GM12878 (cell line): Measurements from ENCODE around the gene ABCA7. TPM values are rescaled to one million over a fixed set of nuclear protein-coding genes. Genes with fewer than 3 reads are reported as not detected.

Source experiments
- BACH1 ChIP-seq: fragments of 450-650 bp; IDR thresholded peaks from 2 replicates; pipeline ENCODE4 v1.6.1; 2017; ENCODE audit warnings: mild to moderate bottlenecking, borderline replicate concordance
- BMI1 ChIP-seq: fragments of 450-650 bp; IDR thresholded peaks from 2 replicates; pipeline ENCODE4 v1.6.1; 2016; ENCODE audit warnings: mild to moderate bottlenecking, moderate library complexity, borderline replicate concordance
- CHD2 ChIP-seq: IDR thresholded peaks from 2 replicates; pipeline ENCODE4 v1.6.1; 2011; ENCODE audit warnings: low read depth, low read length, improper control_type of control experiment, borderline replicate concordance
- EGR1 ChIP-seq, 2 experiments: IDR thresholded peaks; 1 replicate in 1 of 2; 2 replicates in 1 of 2; pipeline ENCODE4 v1.6.1; 2011 to 2012; ENCODE audit warnings: low read depth in 2 of 2, low read length in 2 of 2, borderline replicate concordance in 1 of 2, mild to moderate bottlenecking in 1 of 2, moderate library complexity in 1 of 2
- IRF4 ChIP-seq: IDR thresholded peaks from 2 replicates; pipeline ENCODE4 v1.6.1; 2011; ENCODE audit warnings: low read depth, low read length
- MYB ChIP-seq: fragments of 150-350 bp; IDR thresholded peaks from 2 replicates; pipeline ENCODE4 v1.6.1; 2014; ENCODE audit warnings: mild to moderate bottlenecking, low read depth, low read length, borderline replicate concordance
- NR2C2 ChIP-seq: IDR thresholded peaks from 2 replicates; pipeline ENCODE4 v1.6.1; 2011; ENCODE audit warnings: borderline replicate concordance, low read depth; ENCODE audit not compliant: control insufficient read depth, insufficient read length
- NRF1 ChIP-seq: conservative IDR thresholded peaks from 2 replicates; pipeline ENCODE4 v1.6.1; 2011; ENCODE audit warnings: mild to moderate bottlenecking, low read depth, low read length, improper control_type of control experiment
- POLR2A ChIP-seq: IDR thresholded peaks from 2 replicates; pipeline ENCODE4 v1.6.1; 2011; ENCODE audit warnings: low read depth, mild to moderate bottlenecking, low read length
- SMAD1 ChIP-seq: fragments of 450-650 bp; IDR thresholded peaks from 2 replicates; pipeline ENCODE4 v1.6.1; 2018; ENCODE audit warnings: mild to moderate bottlenecking, low read depth; ENCODE audit not compliant: partially characterized antibody
- SMC3 ChIP-seq: IDR thresholded peaks from 2 replicates; pipeline ENCODE4 v1.6.1; 2011; ENCODE audit warnings: low read length, improper control_type of control experiment, borderline replicate concordance
- SP1 ChIP-seq: IDR thresholded peaks from one replicate; pipeline ENCODE4 v1.6.1; 2011; ENCODE audit warnings: low read depth, low read length
- SRF ChIP-seq, 2 experiments: IDR thresholded peaks; 2 replicates each; pipeline ENCODE4 v1.6.1; 2011; ENCODE audit warnings: low read depth in 2 of 2, low read length in 2 of 2, mild to moderate bottlenecking in 1 of 2, moderate library complexity in 1 of 2
- STAT3 ChIP-seq: IDR thresholded peaks from 2 replicates; pipeline ENCODE4 v1.6.1; 2011; ENCODE audit warnings: low read depth, low read length, improper control_type of control experiment
- ZNF24 ChIP-seq: fragments of 450-650 bp; IDR thresholded peaks from 2 replicates; pipeline ENCODE4 v1.6.1; 2017; ENCODE audit warnings: antibody characterized with exemption, mild to moderate bottlenecking
- polyA plus RNA-seq, 11 experiments: library from polyadenylated mRNA; depleted of rRNA in 4 of 11; unstranded in 6 of 11; stranded (reverse) in 5 of 11; fragments of >200 nt; fragmentation: Nextera tagmentation in 4 of 11; fragmentation: Illumina TruSeq in 1 of 11; extraction: Ambion mirVana in 4 of 11; extraction: Trizol in 1 of 11; gene quantifications; 1 replicate in 1 of 11; 2 replicates in 10 of 11; pipeline versions ENCODE4 v1.2.1 to v1.2.3, GENCODE V29; 2011 to 2016; ENCODE audit warnings: inconsistent platforms in 2 of 11, missing spikeins in 2 of 11, low read depth in 1 of 11
- total RNA-seq, 4 experiments: library from RNA; depleted of rRNA in 3 of 4; stranded (reverse); fragments of >200 nt in 3 of 4; fragmentation: Illumina TruSeq in 1 of 4; extraction: Trizol in 1 of 4; gene quantifications; 2 replicates each; pipeline versions ENCODE4 v1.2.1 to v1.2.3, GENCODE V29; 2013 to 2021
- TF ChIP-seq, protein P1 (sequence below): IDR thresholded peaks from 2 replicates; pipeline ENCODE4 v1.6.1; 2012; ENCODE audit warnings: low read depth, low read length, improper control_type of control experiment
- TF ChIP-seq, protein P2 (sequence below): fragments of 450-650 bp; formaldehyde crosslinking; IDR thresholded peaks from 2 replicates; pipeline ENCODE4 v1.4.0; 2020; ENCODE audit warnings: mild to moderate bottlenecking, moderate library complexity
- TF ChIP-seq, protein P3 (sequence below): fragments of 450-650 bp; IDR thresholded peaks from 2 replicates; pipeline ENCODE4 v1.6.1; 2017; ENCODE audit warnings: mild to moderate bottlenecking, moderate library complexity
- TF ChIP-seq, protein P4 (sequence below): fragments of 450-650 bp; IDR thresholded peaks from 2 replicates; pipeline ENCODE4 v1.6.1; 2017; ENCODE audit warnings: borderline replicate concordance

Gene ABCA7
- total and polyA plus RNA-seq, 10 of the 15 experiments (the other 5 are each of a cell fraction or from before 2014, with no cell fraction given): 1.0 to 49.5 (median 14.8) TPM

DNA sequence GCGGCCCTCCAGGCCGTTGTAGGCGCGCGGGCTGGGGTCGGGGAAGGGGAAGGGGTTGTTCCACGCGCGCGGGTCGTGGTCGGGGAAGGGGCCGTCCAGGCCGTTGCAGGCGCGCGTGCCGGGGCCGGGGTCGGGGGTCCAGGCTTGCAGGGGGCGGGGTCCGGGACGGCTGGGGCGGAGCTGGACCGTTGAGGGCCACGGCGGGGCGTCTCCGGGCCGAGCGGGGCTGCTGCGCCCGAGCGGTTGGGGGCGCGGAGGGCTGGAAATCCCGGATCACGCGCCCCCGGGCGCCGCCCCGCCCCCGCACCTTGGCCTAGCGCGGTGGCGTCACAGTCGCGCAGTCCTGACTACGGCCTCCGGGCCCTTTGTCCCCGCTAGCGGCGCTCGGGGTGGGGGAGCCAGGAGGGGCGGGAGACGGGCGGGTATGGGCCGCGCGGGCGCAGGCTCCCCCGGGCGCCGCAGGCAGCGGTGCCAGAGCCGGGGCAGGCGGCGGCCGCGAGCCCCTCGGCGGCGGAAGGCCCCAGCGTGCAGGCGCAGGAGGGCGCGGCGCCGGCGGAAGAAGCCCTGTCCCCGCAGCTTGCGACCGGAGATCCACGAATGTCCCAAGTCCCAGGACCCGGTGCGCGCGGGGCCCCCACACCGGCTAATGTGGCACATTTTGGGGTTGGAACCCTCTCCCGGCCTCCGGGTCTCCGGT is 64.6 kb downstream of the ABCA7 start (continued):
- TF ChIP-seq CHD2: no peak
- TF ChIP-seq SRF (IDR thresholded peaks at IDR 0.05; ENCODE audit: low read depth in 2 of 2, low read length in 2 of 2): 0 out of 4 replicates have a peak, but pooled peaks of 1 of the 2 experiments have one; percentile 24
- TF ChIP-seq SMAD1: no peak
- peak; percentile 22; the same call in 1 of the 2 replicates for TF ChIP-seq POLR2A
- TF ChIP-seq, protein P1, sequence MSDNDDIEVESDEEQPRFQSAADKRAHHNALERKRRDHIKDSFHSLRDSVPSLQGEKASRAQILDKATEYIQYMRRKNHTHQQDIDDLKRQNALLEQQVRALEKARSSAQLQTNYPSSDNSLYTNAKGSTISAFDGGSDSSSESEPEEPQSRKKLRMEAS: no peak
- TF ChIP-seq NRF1: no peak
- TF ChIP-seq, protein P2, sequence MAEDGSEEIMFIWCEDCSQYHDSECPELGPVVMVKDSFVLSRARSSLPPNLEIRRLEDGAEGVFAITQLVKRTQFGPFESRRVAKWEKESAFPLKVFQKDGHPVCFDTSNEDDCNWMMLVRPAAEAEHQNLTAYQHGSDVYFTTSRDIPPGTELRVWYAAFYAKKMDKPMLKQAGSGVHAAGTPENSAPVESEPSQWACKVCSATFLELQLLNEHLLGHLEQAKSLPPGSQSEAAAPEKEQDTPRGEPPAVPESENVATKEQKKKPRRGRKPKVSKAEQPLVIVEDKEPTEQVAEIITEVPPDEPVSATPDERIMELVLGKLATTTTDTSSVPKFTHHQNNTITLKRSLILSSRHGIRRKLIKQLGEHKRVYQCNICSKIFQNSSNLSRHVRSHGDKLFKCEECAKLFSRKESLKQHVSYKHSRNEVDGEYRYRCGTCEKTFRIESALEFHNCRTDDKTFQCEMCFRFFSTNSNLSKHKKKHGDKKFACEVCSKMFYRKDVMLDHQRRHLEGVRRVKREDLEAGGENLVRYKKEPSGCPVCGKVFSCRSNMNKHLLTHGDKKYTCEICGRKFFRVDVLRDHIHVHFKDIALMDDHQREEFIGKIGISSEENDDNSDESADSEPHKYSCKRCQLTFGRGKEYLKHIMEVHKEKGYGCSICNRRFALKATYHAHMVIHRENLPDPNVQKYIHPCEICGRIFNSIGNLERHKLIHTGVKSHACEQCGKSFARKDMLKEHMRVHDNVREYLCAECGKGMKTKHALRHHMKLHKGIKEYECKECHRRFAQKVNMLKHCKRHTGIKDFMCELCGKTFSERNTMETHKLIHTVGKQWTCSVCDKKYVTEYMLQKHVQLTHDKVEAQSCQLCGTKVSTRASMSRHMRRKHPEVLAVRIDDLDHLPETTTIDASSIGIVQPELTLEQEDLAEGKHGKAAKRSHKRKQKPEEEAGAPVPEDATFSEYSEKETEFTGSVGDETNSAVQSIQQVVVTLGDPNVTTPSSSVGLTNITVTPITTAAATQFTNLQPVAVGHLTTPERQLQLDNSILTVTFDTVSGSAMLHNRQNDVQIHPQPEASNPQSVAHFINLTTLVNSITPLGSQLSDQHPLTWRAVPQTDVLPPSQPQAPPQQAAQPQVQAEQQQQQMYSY: no peak
- peak; percentile 74 for TF ChIP-seq BACH1
- TF ChIP-seq ZNF24: no peak
- no peak for TF ChIP-seq SP1
- TF ChIP-seq NR2C2: no peak
- TF ChIP-seq MYB: no peak
- TF ChIP-seq STAT3: no peak
- TF ChIP-seq SMC3: no peak
- TF ChIP-seq, protein P3, sequence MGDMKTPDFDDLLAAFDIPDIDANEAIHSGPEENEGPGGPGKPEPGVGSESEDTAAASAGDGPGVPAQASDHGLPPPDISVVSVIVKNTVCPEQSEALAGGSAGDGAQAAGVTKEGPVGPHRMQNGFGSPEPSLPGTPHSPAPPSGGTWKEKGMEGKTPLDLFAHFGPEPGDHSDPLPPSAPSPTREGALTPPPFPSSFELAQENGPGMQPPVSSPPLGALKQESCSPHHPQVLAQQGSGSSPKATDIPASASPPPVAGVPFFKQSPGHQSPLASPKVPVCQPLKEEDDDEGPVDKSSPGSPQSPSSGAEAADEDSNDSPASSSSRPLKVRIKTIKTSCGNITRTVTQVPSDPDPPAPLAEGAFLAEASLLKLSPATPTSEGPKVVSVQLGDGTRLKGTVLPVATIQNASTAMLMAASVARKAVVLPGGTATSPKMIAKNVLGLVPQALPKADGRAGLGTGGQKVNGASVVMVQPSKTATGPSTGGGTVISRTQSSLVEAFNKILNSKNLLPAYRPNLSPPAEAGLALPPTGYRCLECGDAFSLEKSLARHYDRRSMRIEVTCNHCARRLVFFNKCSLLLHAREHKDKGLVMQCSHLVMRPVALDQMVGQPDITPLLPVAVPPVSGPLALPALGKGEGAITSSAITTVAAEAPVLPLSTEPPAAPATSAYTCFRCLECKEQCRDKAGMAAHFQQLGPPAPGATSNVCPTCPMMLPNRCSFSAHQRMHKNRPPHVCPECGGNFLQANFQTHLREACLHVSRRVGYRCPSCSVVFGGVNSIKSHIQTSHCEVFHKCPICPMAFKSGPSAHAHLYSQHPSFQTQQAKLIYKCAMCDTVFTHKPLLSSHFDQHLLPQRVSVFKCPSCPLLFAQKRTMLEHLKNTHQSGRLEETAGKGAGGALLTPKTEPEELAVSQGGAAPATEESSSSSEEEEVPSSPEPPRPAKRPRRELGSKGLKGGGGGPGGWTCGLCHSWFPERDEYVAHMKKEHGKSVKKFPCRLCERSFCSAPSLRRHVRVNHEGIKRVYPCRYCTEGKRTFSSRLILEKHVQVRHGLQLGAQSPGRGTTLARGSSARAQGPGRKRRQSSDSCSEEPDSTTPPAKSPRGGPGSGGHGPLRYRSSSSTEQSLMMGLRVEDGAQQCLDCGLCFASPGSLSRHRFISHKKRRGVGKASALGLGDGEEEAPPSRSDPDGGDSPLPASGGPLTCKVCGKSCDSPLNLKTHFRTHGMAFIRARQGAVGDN: peak; percentile 40; the same call in 1 of the 2 replicates
- no peak for TF ChIP-seq BMI1
- TF ChIP-seq EGR1 (IDR thresholded peaks at IDR 0.05; ENCODE audit: borderline replicate concordance in 1 of 2, low read depth in 2 of 2, low read length in 2 of 2): peak; percentile 74 to 99
- TF ChIP-seq, protein P4, sequence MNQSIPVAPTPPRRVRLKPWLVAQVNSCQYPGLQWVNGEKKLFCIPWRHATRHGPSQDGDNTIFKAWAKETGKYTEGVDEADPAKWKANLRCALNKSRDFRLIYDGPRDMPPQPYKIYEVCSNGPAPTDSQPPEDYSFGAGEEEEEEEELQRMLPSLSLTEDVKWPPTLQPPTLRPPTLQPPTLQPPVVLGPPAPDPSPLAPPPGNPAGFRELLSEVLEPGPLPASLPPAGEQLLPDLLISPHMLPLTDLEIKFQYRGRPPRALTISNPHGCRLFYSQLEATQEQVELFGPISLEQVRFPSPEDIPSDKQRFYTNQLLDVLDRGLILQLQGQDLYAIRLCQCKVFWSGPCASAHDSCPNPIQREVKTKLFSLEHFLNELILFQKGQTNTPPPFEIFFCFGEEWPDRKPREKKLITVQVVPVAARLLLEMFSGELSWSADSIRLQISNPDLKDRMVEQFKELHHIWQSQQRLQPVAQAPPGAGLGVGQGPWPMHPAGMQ: no peak
- no peak for TF ChIP-seq IRF4
